Calu3 (cell line): ENCODE results near the gene CAP2. TPM values are rescaled to one million over a fixed set of nuclear protein-coding genes. Genes with fewer than 3 reads are reported as not detected.
"Not testable (repeated sequence)": the region's sequence is repeated elsewhere in the genome, so short reads cannot be mapped to it uniquely, and the experiment has no call there.

ENCODE experiments used
- BruUV-seq: library from RNA; stranded (reverse); fragments of 400-500 nt; replicated peaks from 2 replicates; lab custom pipeline; 2021; lab: Mats Ljungman, UMichigan
- CTCF ChIA-PET: fragments of 300-600 bp; sonication (Branson Sonifier 250); formaldehyde crosslinking; loops from one replicate; lab custom pipeline; 2022; ENCODE audit warnings: antibody characterized with exemption; lab: Charles Lee
- DNase-seq: peaks from one replicate; pipeline ENCODE4 v3.0.0; 2022
- H3K27ac Mint-ChIP-seq: one replicate; pipeline ENCODE4 v1.8.0; 2022; ENCODE audit warnings: mixed read lengths; ENCODE audit not compliant: unreplicated experiment
- H3K27me3 Mint-ChIP-seq: one replicate; pipeline ENCODE4 v1.8.0; 2022; ENCODE audit warnings: mixed read lengths; ENCODE audit not compliant: unreplicated experiment
- H3K36me3 Mint-ChIP-seq: one replicate; pipeline ENCODE4 v1.8.0; 2022; ENCODE audit warnings: mild to moderate bottlenecking, moderate library complexity, mixed read lengths; ENCODE audit not compliant: insufficient read depth, unreplicated experiment
- H3K4me1 Mint-ChIP-seq: one replicate; pipeline ENCODE4 v1.8.0; 2022; ENCODE audit warnings: mild to moderate bottlenecking, low read depth, mixed read lengths; ENCODE audit not compliant: unreplicated experiment
- H3K4me3 Mint-ChIP-seq: one replicate; pipeline ENCODE4 v1.8.0; 2022; ENCODE audit warnings: mild to moderate bottlenecking, low read depth, moderate library complexity, mixed read lengths; ENCODE audit not compliant: unreplicated experiment
- H3K9me3 Mint-ChIP-seq: one replicate; pipeline ENCODE4 v1.8.0; 2022; ENCODE audit warnings: low read depth, mixed read lengths; ENCODE audit not compliant: unreplicated experiment
- intact Hi-C: fragments of 100-400 bp; cut with micrococcal nuclease; formaldehyde crosslinking; loops from one replicate; pipeline ENCODE4 v1.10.0; 2022; ENCODE audit not compliant: unreplicated experiment
- total RNA-seq: library from RNA; stranded (reverse); gene quantifications from 2 replicates; pipeline ENCODE4 v1.2.3, GENCODE V29; 2022
- TF ChIP-seq, protein P1 (sequence below): fragments of 200-600 bp; IDR thresholded peaks from one replicate; pipeline ENCODE4 v1.8.0; 2022; ENCODE audit warnings: antibody characterized with exemption; ENCODE audit not compliant: unreplicated experiment

CAP2 gene
- total RNA-seq, 1 experiment from 2014 or later, result 15.7 TPM

DNA sequence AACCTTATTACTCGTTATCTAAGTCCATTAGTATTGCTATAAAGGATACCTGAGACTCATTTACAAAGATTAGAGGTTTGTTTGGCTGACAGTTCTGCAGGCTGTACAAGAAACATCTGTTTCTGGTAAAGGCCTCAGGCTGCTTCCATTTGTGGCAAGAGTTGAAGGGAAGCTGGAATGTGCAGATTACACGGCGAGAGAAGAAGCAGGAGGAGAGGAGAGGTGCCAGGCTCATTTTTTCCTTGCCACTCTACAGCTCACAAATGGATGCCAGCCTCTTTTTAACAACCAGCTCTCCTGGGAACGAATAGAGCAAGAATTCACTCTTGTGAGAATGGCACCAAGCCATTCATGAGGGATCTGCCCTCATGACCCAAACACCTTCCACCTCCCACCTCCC is 14.7 kb downstream of the CAP2 start:
- DNase-seq, result no peak
- no peaks in the 10 kb centered on the region for H3K27me3 Mint-ChIP-seq
- H3K4me3 Mint-ChIP-seq, result no peak overlapping the region
- H3K9me3 Mint-ChIP-seq, result no peaks in the 10 kb centered on the region
- CTCF ChIA-PET, result no interaction called here
- H3K36me3 Mint-ChIP-seq, result no peaks in the 10 kb centered on the region
- BruUV-seq, result no TSS peak
- H3K27ac Mint-ChIP-seq, result no peak overlapping the region
- intact Hi-C loops, result no loop called here
- TF ChIP-seq, protein P1, sequence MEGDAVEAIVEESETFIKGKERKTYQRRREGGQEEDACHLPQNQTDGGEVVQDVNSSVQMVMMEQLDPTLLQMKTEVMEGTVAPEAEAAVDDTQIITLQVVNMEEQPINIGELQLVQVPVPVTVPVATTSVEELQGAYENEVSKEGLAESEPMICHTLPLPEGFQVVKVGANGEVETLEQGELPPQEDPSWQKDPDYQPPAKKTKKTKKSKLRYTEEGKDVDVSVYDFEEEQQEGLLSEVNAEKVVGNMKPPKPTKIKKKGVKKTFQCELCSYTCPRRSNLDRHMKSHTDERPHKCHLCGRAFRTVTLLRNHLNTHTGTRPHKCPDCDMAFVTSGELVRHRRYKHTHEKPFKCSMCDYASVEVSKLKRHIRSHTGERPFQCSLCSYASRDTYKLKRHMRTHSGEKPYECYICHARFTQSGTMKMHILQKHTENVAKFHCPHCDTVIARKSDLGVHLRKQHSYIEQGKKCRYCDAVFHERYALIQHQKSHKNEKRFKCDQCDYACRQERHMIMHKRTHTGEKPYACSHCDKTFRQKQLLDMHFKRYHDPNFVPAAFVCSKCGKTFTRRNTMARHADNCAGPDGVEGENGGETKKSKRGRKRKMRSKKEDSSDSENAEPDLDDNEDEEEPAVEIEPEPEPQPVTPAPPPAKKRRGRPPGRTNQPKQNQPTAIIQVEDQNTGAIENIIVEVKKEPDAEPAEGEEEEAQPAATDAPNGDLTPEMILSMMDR, result no peak
- no peaks in the 10 kb centered on the region for H3K4me1 Mint-ChIP-seq

DNA sequence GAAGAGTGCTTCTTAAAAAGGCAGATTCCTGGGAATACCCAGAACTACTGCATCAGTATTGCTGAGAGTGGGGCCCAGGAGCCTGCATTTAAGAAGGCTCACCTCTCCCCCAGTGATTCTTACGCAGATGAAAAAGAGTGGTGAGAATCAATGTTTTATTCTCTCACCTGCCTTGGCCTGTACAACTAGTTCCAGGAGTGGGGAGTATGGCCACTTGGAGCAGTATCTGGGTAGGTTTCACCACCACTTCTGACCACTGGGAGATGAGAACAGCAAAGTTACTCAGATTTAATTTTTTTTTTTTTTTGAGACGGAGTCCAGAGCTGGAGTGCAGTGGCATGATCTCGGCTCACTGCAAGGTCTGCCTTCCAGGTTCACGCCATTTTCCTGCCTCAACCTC is 16.9 kb downstream of the CAP2 start:
- TF ChIP-seq, protein P1, result no peak
- no peak for DNase-seq
- no peak overlapping the region for H3K4me3 Mint-ChIP-seq
- no peaks in the 10 kb centered on the region for H3K4me1 Mint-ChIP-seq
- no peak overlapping the region for H3K27ac Mint-ChIP-seq
- no TSS peak for BruUV-seq
- no peaks in the 10 kb centered on the region for H3K27me3 Mint-ChIP-seq
- intact Hi-C loops, result no loop called here
- H3K36me3 Mint-ChIP-seq, result no peaks in the 10 kb centered on the region
- CTCF ChIA-PET, result interaction anchor here (0.7 kb wide), 1 partner anchor 1323 kb away, joined by 3 read pairs; no protein-coding TSS in a partner anchor
- no peaks in the 10 kb centered on the region for H3K9me3 Mint-ChIP-seq

DNA sequence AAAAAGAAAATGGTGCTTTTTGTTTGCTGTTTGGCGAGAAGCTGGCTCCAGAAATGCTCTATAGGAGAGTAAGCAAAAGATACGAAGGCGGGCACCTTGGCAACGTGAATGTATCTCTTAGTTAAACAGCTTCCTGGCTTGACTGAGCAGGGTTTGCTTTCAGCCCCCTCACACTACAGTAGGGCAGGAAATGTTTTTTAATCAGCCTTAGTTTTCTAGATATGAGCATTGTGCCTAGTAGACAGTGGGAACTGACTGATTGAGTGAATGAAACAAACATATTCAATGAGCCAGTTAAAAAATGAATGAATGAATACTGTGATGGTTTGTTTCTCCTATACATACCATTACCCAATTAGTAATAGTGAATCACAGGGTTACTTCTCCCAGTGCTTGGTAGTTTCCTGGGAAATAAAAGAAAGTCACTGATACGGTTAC is 19.9 kb downstream of the CAP2 start:
- CTCF ChIA-PET, result no interaction called here
- H3K9me3 Mint-ChIP-seq, result no peaks in the 10 kb centered on the region
- no peaks in the 10 kb centered on the region for H3K36me3 Mint-ChIP-seq
- no peak for DNase-seq
- H3K27me3 Mint-ChIP-seq, result no peaks in the 10 kb centered on the region
- no peak overlapping the region for H3K27ac Mint-ChIP-seq
- TF ChIP-seq, protein P1, result no peak
- no peak overlapping the region for H3K4me3 Mint-ChIP-seq
- intact Hi-C loops, result no loop called here
- no TSS peak for BruUV-seq
- peaks cover 10% of the 10 kb centered on the region for H3K4me1 Mint-ChIP-seq

DNA sequence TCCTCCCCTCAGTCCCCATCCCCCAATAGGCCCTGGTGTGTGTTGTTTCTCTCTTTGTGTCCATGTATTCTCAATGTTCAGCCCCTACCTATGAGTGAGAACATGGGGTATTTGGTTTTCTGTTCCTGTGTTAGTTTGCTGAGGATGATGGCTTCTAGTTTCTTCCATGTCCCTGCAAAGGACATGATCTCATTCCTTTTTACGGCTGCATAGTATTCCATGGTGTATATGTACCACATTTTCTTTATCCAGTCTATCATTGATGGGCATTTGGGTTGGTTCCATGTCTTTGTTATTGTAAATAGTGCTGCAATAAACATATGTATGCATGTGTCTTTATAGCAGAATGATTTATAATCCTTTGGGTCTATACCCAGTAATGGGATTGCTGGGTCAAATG is 21.0 kb downstream of the CAP2 start:
- DNase-seq, H3K9me3 Mint-ChIP-seq, H3K4me3 Mint-ChIP-seq, H3K27ac Mint-ChIP-seq, intact Hi-C loops, CTCF ChIA-PET, H3K27me3 Mint-ChIP-seq, BruUV-seq, H3K4me1 Mint-ChIP-seq, H3K36me3 Mint-ChIP-seq: not testable (repeated sequence)

DNA sequence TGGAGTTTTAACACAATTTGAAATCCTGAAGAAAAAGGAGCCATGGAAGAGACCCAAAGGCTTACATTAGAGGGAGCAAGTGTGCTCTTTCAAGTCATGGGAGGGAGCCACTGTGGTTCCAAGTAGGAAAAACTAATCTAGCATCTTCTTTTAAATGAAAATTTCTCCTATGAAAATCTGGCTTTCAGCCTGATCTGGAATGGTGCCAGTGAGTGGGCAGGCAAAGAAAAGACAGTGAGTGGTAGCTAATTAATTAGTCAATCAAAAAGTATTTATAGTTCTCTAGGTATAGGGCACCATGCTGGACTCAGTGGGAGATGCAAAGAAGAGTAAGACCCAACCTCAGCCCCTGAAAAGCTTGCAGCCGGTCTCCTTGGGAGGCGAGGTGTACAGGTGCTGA is 21.9 kb downstream of the CAP2 start:
- Mint-ChIP-seq H3K27me3 (no peaks in the 10 kb centered on the region), H3K4me3 (no peak overlapping the region), H3K9me3 (no peaks in the 10 kb centered on the region), H3K27ac (no peak overlapping the region), H3K36me3 (no peaks in the 10 kb centered on the region), H3K4me1 (peaks cover 10% of the 10 kb centered on the region)
- intact Hi-C loops, result no loop called here
- TF ChIP-seq, protein P1, result no peak
- BruUV-seq, result no TSS peak
- DNase-seq, result no peak
- CTCF ChIA-PET, result interaction anchor here (0.6 kb wide), 1 partner anchor 284 kb away, joined by 7 read pairs; no protein-coding TSS in a partner anchor
